ENCODE results near the gene MANEA.
"Not testable (repeated sequence)": the region's sequence is repeated elsewhere in the genome, so short reads cannot be mapped to it uniquely, and the experiment has no call there.

Gene MANEA

GRCh38 chr6:95548188-95548786 is 29.0 kb upstream of the MANEA start:
- Histone ChIP-seq H3K9me3 (ENCODE audit: control insufficient read depth, insufficient read depth, low read length) (no peaks in the 10 kb centered on the region), H3K27me3 (ENCODE audit: control insufficient read depth, insufficient read depth, low read length) (no peaks in the 10 kb centered on the region), H3K4me3 (ENCODE audit: low read length) (no peak overlapping the region), H3K27ac (ENCODE audit: low read length) (no peak overlapping the region), H3K36me3 (ENCODE audit: control insufficient read depth, insufficient read depth, low read length) (no peaks in the 10 kb centered on the region), H3K4me1 (ENCODE audit: control insufficient read depth, insufficient read depth, low read length) (no peaks in the 10 kb centered on the region)
- WGBS (ENCODE audit: insufficient coverage, insufficient read length) = no CpG with 5 or more reads among the region's 3 CpGs
- DNase-seq (ENCODE audit: low read depth, low spot score) = no peak

- no peaks in the 10 kb centered on the region for H3K27me3 ChIP-seq (ENCODE audit: control insufficient read depth, insufficient read depth, low read length)
- no peak overlapping the region for H3K27ac ChIP-seq (ENCODE audit: low read length)
- H3K9me3 ChIP-seq (ENCODE audit: control insufficient read depth, insufficient read depth, low read length) = no peaks in the 10 kb centered on the region
- H3K4me3 ChIP-seq (ENCODE audit: low read length) = no peak overlapping the region
- no peak for DNase-seq (ENCODE audit: low read depth, low spot score)
- H3K4me1 ChIP-seq (ENCODE audit: control insufficient read depth, insufficient read depth, low read length) = no peaks in the 10 kb centered on the region
- no CpG with 5 or more reads among the region's 5 CpGs for WGBS (ENCODE audit: insufficient coverage, insufficient read length)
- no peaks in the 10 kb centered on the region for H3K36me3 ChIP-seq (ENCODE audit: control insufficient read depth, insufficient read depth, low read length)
These were observed 25.5 kb upstream of the MANEA start for GRCh38 chr6:95551678-95552324.

GRCh38 chr6:95553880-95554279 is 23.5 kb upstream of the MANEA start:
- Histone ChIP-seq H3K4me1 (ENCODE audit: control insufficient read depth, insufficient read depth, low read length) (no peaks in the 10 kb centered on the region), H3K27me3 (ENCODE audit: control insufficient read depth, insufficient read depth, low read length) (no peaks in the 10 kb centered on the region), H3K9me3 (ENCODE audit: control insufficient read depth, insufficient read depth, low read length) (no peaks in the 10 kb centered on the region), H3K36me3 (ENCODE audit: control insufficient read depth, insufficient read depth, low read length) (no peaks in the 10 kb centered on the region), H3K4me3 (ENCODE audit: low read length) (no peak overlapping the region), H3K27ac (ENCODE audit: low read length) (no peak overlapping the region)
- WGBS (ENCODE audit: insufficient coverage, insufficient read length) = no CpG with 5 or more reads among the region's 1 CpG
- DNase-seq (ENCODE audit: low read depth, low spot score) = no peak

- H3K36me3 ChIP-seq (ENCODE audit: control insufficient read depth, insufficient read depth, low read length); H3K9me3 ChIP-seq (ENCODE audit: control insufficient read depth, insufficient read depth, low read length); H3K27me3 ChIP-seq (ENCODE audit: control insufficient read depth, insufficient read depth, low read length); H3K27ac ChIP-seq (ENCODE audit: low read length); DNase-seq (ENCODE audit: low read depth, low spot score); H3K4me3 ChIP-seq (ENCODE audit: low read length); H3K4me1 ChIP-seq (ENCODE audit: control insufficient read depth, insufficient read depth, low read length): not testable (repeated sequence)
- WGBS (ENCODE audit: insufficient coverage, insufficient read length) = no CpG with 5 or more reads among the region's 5 CpGs
These were observed 16.4 kb upstream of the MANEA start for GRCh38 chr6:95560956-95561355.

GRCh38 chr6:95569560-95569959 is 7.8 kb upstream of the MANEA start:
- no peaks in the 10 kb centered on the region for H3K36me3 ChIP-seq (ENCODE audit: control insufficient read depth, insufficient read depth, low read length)
- DNase-seq (ENCODE audit: low read depth, low spot score) = no peak
- no peaks in the 10 kb centered on the region; the same call in 1 of the 2 replicates for H3K4me1 ChIP-seq (ENCODE audit: control insufficient read depth, insufficient read depth, low read length)
- no peaks in the 10 kb centered on the region for H3K27me3 ChIP-seq (ENCODE audit: control insufficient read depth, insufficient read depth, low read length)
- WGBS (ENCODE audit: insufficient coverage, insufficient read length) = no CpG with 5 or more reads among the region's 5 CpGs
- no peak overlapping the region for H3K4me3 ChIP-seq (ENCODE audit: low read length)
- H3K9me3 ChIP-seq (ENCODE audit: control insufficient read depth, insufficient read depth, low read length) = no peaks in the 10 kb centered on the region
- no peak overlapping the region for H3K27ac ChIP-seq (ENCODE audit: low read length)

- DNase-seq (ENCODE audit: low read depth, low spot score) = no peak
- Histone ChIP-seq H3K27ac (ENCODE audit: low read length) (no peak overlapping the region), H3K36me3 (ENCODE audit: control insufficient read depth, insufficient read depth, low read length) (no peaks in the 10 kb centered on the region), H3K9me3 (ENCODE audit: control insufficient read depth, insufficient read depth, low read length) (no peaks in the 10 kb centered on the region), H3K27me3 (ENCODE audit: control insufficient read depth, insufficient read depth, low read length) (no peaks in the 10 kb centered on the region), H3K4me1 (ENCODE audit: control insufficient read depth, insufficient read depth, low read length) (no peaks in the 10 kb centered on the region; the same call in 1 of the 2 replicates), H3K4me3 (ENCODE audit: low read length) (no peak overlapping the region)
- WGBS (ENCODE audit: insufficient coverage, insufficient read length) = no CpG with 5 or more reads among the region's 2 CpGs
These were observed 5.2 kb upstream of the MANEA start for GRCh38 chr6:95572098-95572497.

GRCh38 chr6:95574811-95575210 is 2.5 kb upstream of the MANEA start:
- Histone ChIP-seq H3K36me3 (ENCODE audit: control insufficient read depth, insufficient read depth, low read length) (no peaks in the 10 kb centered on the region), H3K4me1 (ENCODE audit: control insufficient read depth, insufficient read depth, low read length) (no peaks in the 10 kb centered on the region; the same call in 1 of the 2 replicates), H3K27me3 (ENCODE audit: control insufficient read depth, insufficient read depth, low read length) (no peaks in the 10 kb centered on the region), H3K9me3 (ENCODE audit: control insufficient read depth, insufficient read depth, low read length) (no peaks in the 10 kb centered on the region), H3K4me3 (ENCODE audit: low read length) (no peak overlapping the region), H3K27ac (ENCODE audit: low read length) (no peak overlapping the region)
- no peak for DNase-seq (ENCODE audit: low read depth, low spot score)

GRCh38 chr6:95576218-95576997 is 927 bp upstream of the MANEA start:
- no peaks in the 10 kb centered on the region for H3K27me3 ChIP-seq (ENCODE audit: control insufficient read depth, insufficient read depth, low read length)
- H3K36me3 ChIP-seq (ENCODE audit: control insufficient read depth, insufficient read depth, low read length) = no peaks in the 10 kb centered on the region
- H3K9me3 ChIP-seq (ENCODE audit: control insufficient read depth, insufficient read depth, low read length) = no peaks in the 10 kb centered on the region
- peak overlapping the region; percentile 50; the same call in 1 of the 2 replicates for H3K4me3 ChIP-seq (ENCODE audit: low read length)
- DNase-seq (ENCODE audit: low read depth, low spot score) = no peak
- no peak overlapping the region for H3K27ac ChIP-seq (ENCODE audit: low read length)
- WGBS (ENCODE audit: insufficient coverage, insufficient read length) = no CpG with 5 or more reads among the region's 5 CpGs
- H3K4me1 ChIP-seq (ENCODE audit: control insufficient read depth, insufficient read depth, low read length) = no peaks in the 10 kb centered on the region; the same call in 1 of the 2 replicates

GRCh38 chr6:95576998-95577303 is 384 bp upstream of the MANEA start:
- H3K4me1 ChIP-seq (ENCODE audit: control insufficient read depth, insufficient read depth, low read length) = no peaks in the 10 kb centered on the region; the same call in 1 of the 2 replicates
- no peaks in the 10 kb centered on the region for H3K27me3 ChIP-seq (ENCODE audit: control insufficient read depth, insufficient read depth, low read length)
- no peaks in the 10 kb centered on the region for H3K9me3 ChIP-seq (ENCODE audit: control insufficient read depth, insufficient read depth, low read length)
- H3K36me3 ChIP-seq (ENCODE audit: control insufficient read depth, insufficient read depth, low read length) = no peaks in the 10 kb centered on the region
- peak overlapping the region; percentile 50; the same call in 1 of the 2 replicates for H3K4me3 ChIP-seq (ENCODE audit: low read length)
- WGBS (ENCODE audit: insufficient coverage, insufficient read length) = no CpG with 5 or more reads among the region's 3 CpGs
- DNase-seq (ENCODE audit: low read depth, low spot score) = no peak
- H3K27ac ChIP-seq (ENCODE audit: low read length) = no peak overlapping the region

GRCh38 chr6:95578106-95578410 is 723 bp downstream of the MANEA start:
- Histone ChIP-seq H3K4me3 (ENCODE audit: low read length) (peak overlapping the region; percentile 50), H3K27ac (ENCODE audit: low read length) (no peak overlapping the region), H3K9me3 (ENCODE audit: control insufficient read depth, insufficient read depth, low read length) (no peaks in the 10 kb centered on the region), H3K36me3 (ENCODE audit: control insufficient read depth, insufficient read depth, low read length) (no peaks in the 10 kb centered on the region), H3K27me3 (ENCODE audit: control insufficient read depth, insufficient read depth, low read length) (no peaks in the 10 kb centered on the region), H3K4me1 (ENCODE audit: control insufficient read depth, insufficient read depth, low read length) (no peaks in the 10 kb centered on the region; the same call in 1 of the 2 replicates)
- no CpG with 5 or more reads among the region's 10 CpGs for WGBS (ENCODE audit: insufficient coverage, insufficient read length)
- no peak for DNase-seq (ENCODE audit: low read depth, low spot score)

GRCh38 chr6:95581073-95581472 is 3.7 kb downstream of the MANEA start:
- H3K36me3 ChIP-seq (ENCODE audit: control insufficient read depth, insufficient read depth, low read length) = no peaks in the 10 kb centered on the region
- DNase-seq (ENCODE audit: low read depth, low spot score) = no peak
- H3K27me3 ChIP-seq (ENCODE audit: control insufficient read depth, insufficient read depth, low read length) = no peaks in the 10 kb centered on the region
- H3K9me3 ChIP-seq (ENCODE audit: control insufficient read depth, insufficient read depth, low read length) = no peaks in the 10 kb centered on the region
- no peak overlapping the region for H3K4me3 ChIP-seq (ENCODE audit: low read length)
- H3K4me1 ChIP-seq (ENCODE audit: control insufficient read depth, insufficient read depth, low read length) = no peaks in the 10 kb centered on the region
- no peak overlapping the region for H3K27ac ChIP-seq (ENCODE audit: low read length)
